Coronary artery (tissue), 2 donors: ENCODE results near the gene RTL10.

ENCODE experiments used
- DNase-seq: peaks from one replicate; pipeline ENCODE4 v3.0.0-alpha.2; 2017; ENCODE audit warnings: low spot score
- H3K27ac ChIP-seq, 2 donors: fragments of 200-600 bp; sonication (generic); one replicate each; pipeline ENCODE4 v1.5.1; 2016 to 2019
- H3K4me3 ChIP-seq: fragments of 200-600 bp; sonication (generic); 2 replicates; pipeline ENCODE4 v1.5.1; 2016; ENCODE audit warnings: mild to moderate bottlenecking, moderate library complexity
- CTCF ChIP-seq: fragments of 200-600 bp; sonication (generic); IDR thresholded peaks from one replicate; pipeline ENCODE4 v1.5.1; 2019; ENCODE audit warnings: antibody characterized with exemption

RTL10 gene

GRCh38 chr22:19895160-19895849 is 40.6 kb upstream of the RTL10 start:
- Histone ChIP-seq H3K27ac (no peak overlapping the region), H3K4me3 (no peak overlapping the region)
- DNase-seq, result no peak
- TF ChIP-seq CTCF, result no peak

- TF ChIP-seq CTCF, result no peak
- no peak for DNase-seq
- Histone ChIP-seq H3K4me3 (no peak overlapping the region), H3K27ac (no peak overlapping the region)
Observed at GRCh38 chr22:19893363-19893762, 38.7 kb upstream of the RTL10 start.

- H3K27ac ChIP-seq, result no peak overlapping the region
Observed at GRCh38 chr22:19892925-19893324, 38.3 kb upstream of the RTL10 start.

GRCh38 chr22:19892257-19892879 is 37.7 kb upstream of the RTL10 start:
- no peak for TF ChIP-seq CTCF
- no peak overlapping the region for H3K27ac ChIP-seq
- DNase-seq, result no peak
- no peak overlapping the region for H3K4me3 ChIP-seq

More at GRCh38 chr22:19892925-19893324, 38.3 kb upstream of the RTL10 start:
- TF ChIP-seq CTCF, result no peak
- no peak overlapping the region for H3K4me3 ChIP-seq
- DNase-seq, result no peak

- Histone ChIP-seq H3K4me3 (no peak overlapping the region), H3K27ac (no peak overlapping the region)
- TF ChIP-seq CTCF, result no peak
- no peak for DNase-seq
Observed at GRCh38 chr22:19891317-19892256, 36.9 kb upstream of the RTL10 start.

GRCh38 chr22:19890502-19891316 is 36.0 kb upstream of the RTL10 start:
- Histone ChIP-seq H3K27ac (no peak overlapping the region), H3K4me3 (no peak overlapping the region)
- DNase-seq, result no peak
- TF ChIP-seq CTCF, result no peak
